Thyroid gland (tissue), 4 donors: ENCODE data around the gene RXRB.

ENCODE experiments used
- CTCF ChIP-seq, 6 experiments: fragments of 200-600 bp in 3 of 6; fragments of 450-650 bp in 3 of 6; sonication (generic) in 3 of 6; IDR thresholded peaks; one replicate each; pipeline ENCODE4 v1.5.1; 2016 to 2019; ENCODE audit warnings: antibody characterized with exemption in 6 of 6, mild to moderate bottlenecking in 2 of 6, inconsistent platforms in 1 of 6, moderate library complexity in 1 of 6
- POLR2A ChIP-seq, 2 donors: fragments of 450-650 bp; IDR thresholded peaks; one replicate each; pipeline ENCODE4 v1.6.1; 2017; ENCODE audit warnings: antibody characterized with exemption in 2 of 2, mild to moderate bottlenecking in 2 of 2, moderate library complexity in 1 of 2

DNA sequence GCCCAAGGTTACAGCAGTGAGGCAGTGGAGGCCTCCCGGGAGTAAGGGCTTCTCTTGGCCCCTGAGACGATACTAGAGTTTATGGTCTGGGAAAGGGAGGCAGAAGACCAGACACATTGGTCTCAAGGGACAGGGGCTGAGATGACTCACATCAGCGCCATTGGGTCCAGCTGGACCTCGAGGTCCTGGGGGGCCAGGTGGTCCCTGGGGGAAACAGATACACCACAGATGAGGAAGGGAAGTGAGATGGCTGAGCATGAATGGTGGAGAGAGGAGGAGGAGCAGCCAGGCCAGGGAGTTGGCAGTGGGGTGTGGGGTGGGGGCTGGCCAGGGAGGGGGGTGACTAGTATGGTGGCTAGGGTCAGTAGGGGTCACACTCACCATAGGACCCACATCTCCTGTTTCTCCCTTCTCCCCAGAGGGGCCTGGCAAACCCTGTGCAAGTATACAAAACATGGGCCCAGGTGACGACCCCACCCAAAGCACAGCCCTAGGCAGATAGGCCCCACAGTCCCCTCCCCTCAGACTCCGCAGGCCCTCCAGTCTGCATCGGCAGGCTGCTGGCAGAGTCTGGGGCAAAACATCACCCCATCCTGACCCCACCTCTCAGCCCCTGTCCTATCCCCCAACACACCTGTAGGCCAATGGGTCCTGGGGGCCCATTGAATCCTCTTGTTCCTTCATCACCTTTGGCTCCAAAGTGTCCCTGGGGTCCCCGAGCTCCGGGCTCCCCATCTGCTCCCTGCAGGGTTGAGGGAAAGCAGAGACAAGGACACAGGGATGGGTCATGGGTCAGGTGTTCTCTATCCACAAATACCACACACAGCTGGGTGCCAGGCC lies 30.1 kb downstream of the RXRB start:
- TF ChIP-seq POLR2A (IDR thresholded peaks at IDR 0.05) (no peak), CTCF (IDR thresholded peaks at IDR 0.05) (no peak)
